SU-DHL-6 (cell line): ENCODE measurements around the gene DNAI7.

Source experiments
- EZH2phosphoT487 ChIP-seq: fragments of 200-600 bp; sonication (generic), shearing (Covaris generic); conservative IDR thresholded peaks from 2 replicates; pipeline ENCODE4 v1.6.1; 2018; ENCODE audit warnings: mild to moderate bottlenecking, antibody characterized with exemption, low read length, moderate library complexity, mixed read lengths
- TF ChIP-seq, protein P1 (sequence below): fragments of 200-600 bp; sonication (generic); IDR thresholded peaks from one replicate; pipeline ENCODE4 v1.5.1; 2017; ENCODE audit warnings: antibody characterized with exemption, mild to moderate bottlenecking, low read length, moderate library complexity; ENCODE audit not compliant: insufficient read depth, poor library complexity, severe bottlenecking

DNA sequence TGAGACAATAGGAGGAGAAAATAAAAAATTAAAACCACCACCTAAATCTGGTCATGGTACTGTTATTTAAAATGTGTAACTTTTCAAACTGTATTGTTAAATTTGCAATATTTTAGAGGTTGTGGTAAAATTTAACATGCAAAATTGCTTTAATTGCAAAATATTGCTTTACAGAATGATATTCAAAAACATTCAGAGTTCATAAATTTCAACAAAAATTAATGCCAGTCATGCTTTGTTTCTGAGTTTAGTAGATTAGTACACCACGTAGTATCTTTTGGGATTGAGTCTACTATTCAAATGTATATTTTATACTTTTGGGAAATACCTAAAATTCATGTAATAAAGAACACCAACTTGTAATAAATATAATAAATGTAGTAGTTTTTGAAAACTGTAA, 18.4 kb upstream of the DNAI7 start:
- TF ChIP-seq, protein P1, sequence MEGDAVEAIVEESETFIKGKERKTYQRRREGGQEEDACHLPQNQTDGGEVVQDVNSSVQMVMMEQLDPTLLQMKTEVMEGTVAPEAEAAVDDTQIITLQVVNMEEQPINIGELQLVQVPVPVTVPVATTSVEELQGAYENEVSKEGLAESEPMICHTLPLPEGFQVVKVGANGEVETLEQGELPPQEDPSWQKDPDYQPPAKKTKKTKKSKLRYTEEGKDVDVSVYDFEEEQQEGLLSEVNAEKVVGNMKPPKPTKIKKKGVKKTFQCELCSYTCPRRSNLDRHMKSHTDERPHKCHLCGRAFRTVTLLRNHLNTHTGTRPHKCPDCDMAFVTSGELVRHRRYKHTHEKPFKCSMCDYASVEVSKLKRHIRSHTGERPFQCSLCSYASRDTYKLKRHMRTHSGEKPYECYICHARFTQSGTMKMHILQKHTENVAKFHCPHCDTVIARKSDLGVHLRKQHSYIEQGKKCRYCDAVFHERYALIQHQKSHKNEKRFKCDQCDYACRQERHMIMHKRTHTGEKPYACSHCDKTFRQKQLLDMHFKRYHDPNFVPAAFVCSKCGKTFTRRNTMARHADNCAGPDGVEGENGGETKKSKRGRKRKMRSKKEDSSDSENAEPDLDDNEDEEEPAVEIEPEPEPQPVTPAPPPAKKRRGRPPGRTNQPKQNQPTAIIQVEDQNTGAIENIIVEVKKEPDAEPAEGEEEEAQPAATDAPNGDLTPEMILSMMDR: no peak
- TF ChIP-seq EZH2phosphoT487: no peak
